Measurements from ENCODE around the gene C3orf22. TPM values are rescaled to one million over a fixed set of nuclear protein-coding genes. Genes with fewer than 3 reads are reported as not detected.

The C3orf22 gene
- total RNA-seq, 1 experiment from 2014 or later: not detected

GRCh38 chr3:126567696-126568438, 9.1 kb upstream of the C3orf22 start:
- no peak overlapping the region for H3K4me2 ChIP-seq
- H3K36me3 ChIP-seq (ENCODE audit: low read depth): no peaks in the 10 kb centered on the region
- no peak overlapping the region for H2AFZ ChIP-seq
- ChIA-PET CTCF (no interaction called here), POLR2A (ENCODE audit: unreplicated experiment) (no interaction called here)
- no peak overlapping the region for H3K4me3 ChIP-seq
- H3K27me3 ChIP-seq (ENCODE audit: insufficient read depth, low read depth): peaks cover 14% of the 10 kb centered on the region; the same call in 1 of the 2 replicates
- no peaks in the 10 kb centered on the region for H3F3A ChIP-seq (ENCODE audit: insufficient read depth, low read depth)
- BruUV-seq (replicated peaks): no TSS peak
- no peaks in the 10 kb centered on the region for H3K9me3 ChIP-seq (ENCODE audit: insufficient read depth, low read depth)
- H3K27ac ChIP-seq: no peak overlapping the region
- H4K20me1 ChIP-seq (ENCODE audit: insufficient read depth): no peaks in the 10 kb centered on the region
- TF ChIP-seq EZH2 (IDR thresholded peaks at IDR 0.05; ENCODE audit: low read depth): no peak
- TF ChIP-seq, protein P1, sequence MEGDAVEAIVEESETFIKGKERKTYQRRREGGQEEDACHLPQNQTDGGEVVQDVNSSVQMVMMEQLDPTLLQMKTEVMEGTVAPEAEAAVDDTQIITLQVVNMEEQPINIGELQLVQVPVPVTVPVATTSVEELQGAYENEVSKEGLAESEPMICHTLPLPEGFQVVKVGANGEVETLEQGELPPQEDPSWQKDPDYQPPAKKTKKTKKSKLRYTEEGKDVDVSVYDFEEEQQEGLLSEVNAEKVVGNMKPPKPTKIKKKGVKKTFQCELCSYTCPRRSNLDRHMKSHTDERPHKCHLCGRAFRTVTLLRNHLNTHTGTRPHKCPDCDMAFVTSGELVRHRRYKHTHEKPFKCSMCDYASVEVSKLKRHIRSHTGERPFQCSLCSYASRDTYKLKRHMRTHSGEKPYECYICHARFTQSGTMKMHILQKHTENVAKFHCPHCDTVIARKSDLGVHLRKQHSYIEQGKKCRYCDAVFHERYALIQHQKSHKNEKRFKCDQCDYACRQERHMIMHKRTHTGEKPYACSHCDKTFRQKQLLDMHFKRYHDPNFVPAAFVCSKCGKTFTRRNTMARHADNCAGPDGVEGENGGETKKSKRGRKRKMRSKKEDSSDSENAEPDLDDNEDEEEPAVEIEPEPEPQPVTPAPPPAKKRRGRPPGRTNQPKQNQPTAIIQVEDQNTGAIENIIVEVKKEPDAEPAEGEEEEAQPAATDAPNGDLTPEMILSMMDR (conservative IDR thresholded peaks at IDR 0.05): no peak
- peak in 1 of 2 experiments; percentile 22 for DNase-seq
- H3K4me1 ChIP-seq (replicated peaks; ENCODE audit: insufficient read depth): no peaks in the 10 kb centered on the region
- intact Hi-C loops (cut with micrococcal nuclease; ENCODE audit: unreplicated experiment): no loop called here
- no peaks in the 10 kb centered on the region; the same call in 1 of the 2 replicates for H3K9me2 ChIP-seq (ENCODE audit: insufficient read depth)
- no peaks in the 10 kb centered on the region for H3K79me2 ChIP-seq (ENCODE audit: low read depth)

- intact Hi-C loops (cut with micrococcal nuclease; ENCODE audit: unreplicated experiment): no loop called here
- Histone ChIP-seq H3F3A (ENCODE audit: insufficient read depth, low read depth) (no peaks in the 10 kb centered on the region), H3K9me3 (ENCODE audit: insufficient read depth, low read depth) (no peaks in the 10 kb centered on the region), H3K27ac (no peak overlapping the region), H3K4me2 (no peak overlapping the region), H2AFZ (no peak overlapping the region), H4K20me1 (ENCODE audit: insufficient read depth) (no peaks in the 10 kb centered on the region), H3K4me1 (replicated peaks; ENCODE audit: insufficient read depth) (no peaks in the 10 kb centered on the region), H3K36me3 (ENCODE audit: low read depth) (no peaks in the 10 kb centered on the region), H3K9me2 (ENCODE audit: insufficient read depth) (no peaks in the 10 kb centered on the region; the same call in 1 of the 2 replicates), H3K27me3 (ENCODE audit: insufficient read depth, low read depth) (peaks cover 28% of the 10 kb centered on the region; the same call in 1 of the 2 replicates), H3K4me3 (no peak overlapping the region), H3K79me2 (ENCODE audit: low read depth) (no peaks in the 10 kb centered on the region)
- TF ChIP-seq EZH2 (IDR thresholded peaks at IDR 0.05; ENCODE audit: low read depth): no peak
- TF ChIP-seq, protein P1 (conservative IDR thresholded peaks at IDR 0.05): no peak
- no peak for DNase-seq
- ChIA-PET CTCF (no interaction called here), POLR2A (ENCODE audit: unreplicated experiment) (no interaction called here)
- BruUV-seq (replicated peaks): no TSS peak
Measured at GRCh38 chr3:126562737-126563276, 4.1 kb upstream of the C3orf22 start.

- Histone ChIP-seq H3K4me2 (no peak overlapping the region), H3K4me3 (no peak overlapping the region), H3F3A (ENCODE audit: insufficient read depth, low read depth) (no peaks in the 10 kb centered on the region), H3K36me3 (ENCODE audit: low read depth) (no peaks in the 10 kb centered on the region), H3K9me3 (ENCODE audit: insufficient read depth, low read depth) (no peaks in the 10 kb centered on the region), H3K79me2 (ENCODE audit: low read depth) (no peaks in the 10 kb centered on the region), H3K4me1 (replicated peaks; ENCODE audit: insufficient read depth) (no peaks in the 10 kb centered on the region), H4K20me1 (ENCODE audit: insufficient read depth) (no peaks in the 10 kb centered on the region), H2AFZ (no peak overlapping the region), H3K27me3 (ENCODE audit: insufficient read depth, low read depth) (peaks cover 13% of the 10 kb centered on the region; the same call in 1 of the 2 replicates), H3K27ac (no peak overlapping the region), H3K9me2 (ENCODE audit: insufficient read depth) (no peaks in the 10 kb centered on the region)
- TF ChIP-seq EZH2 (IDR thresholded peaks at IDR 0.05; ENCODE audit: low read depth): no peak
- TF ChIP-seq, protein P1 (conservative IDR thresholded peaks at IDR 0.05): no peak
- ChIA-PET POLR2A (ENCODE audit: unreplicated experiment) (no interaction called here), CTCF (interaction anchor here (0.6 kb wide), 1 partner anchor 349 kb away, joined by 3 read pairs; no protein-coding TSS in a partner anchor)
- intact Hi-C loops (cut with micrococcal nuclease; ENCODE audit: unreplicated experiment): no loop called here
- BruUV-seq (replicated peaks): no TSS peak
- no peak for DNase-seq
Measured at GRCh38 chr3:126557761-126558160, 971 bp downstream of the C3orf22 start.
